ENCODE data around the gene DCAF8L1. TPM values are rescaled to one million over a fixed set of nuclear protein-coding genes. Genes with fewer than 3 reads are reported as not detected.

The DCAF8L1 gene
- total and polyA plus RNA-seq, 7 experiments from 2014 or later, result not detected

Other genes starting within 250 kb of the DCAF8L1 start
- not detected for gene MAGEB10, start 173.5 kb downstream of the DCAF8L1 start, total RNA-seq
- gene MAGEB10, start 173.5 kb downstream of the DCAF8L1 start, polyA plus RNA-seq, result not detected